ENCODE data around the gene HSPA1B. TPM values are rescaled to one million over a fixed set of nuclear protein-coding genes. Genes with fewer than 3 reads are reported as not detected.
"Not testable (repeated sequence)": the region's sequence is repeated elsewhere in the genome, so short reads cannot be mapped to it uniquely, and the experiment has no call there.

Gene HSPA1B
- total and polyA plus RNA-seq, 2 experiments from 2014 or later = 88.8 to 184 TPM

DNA sequence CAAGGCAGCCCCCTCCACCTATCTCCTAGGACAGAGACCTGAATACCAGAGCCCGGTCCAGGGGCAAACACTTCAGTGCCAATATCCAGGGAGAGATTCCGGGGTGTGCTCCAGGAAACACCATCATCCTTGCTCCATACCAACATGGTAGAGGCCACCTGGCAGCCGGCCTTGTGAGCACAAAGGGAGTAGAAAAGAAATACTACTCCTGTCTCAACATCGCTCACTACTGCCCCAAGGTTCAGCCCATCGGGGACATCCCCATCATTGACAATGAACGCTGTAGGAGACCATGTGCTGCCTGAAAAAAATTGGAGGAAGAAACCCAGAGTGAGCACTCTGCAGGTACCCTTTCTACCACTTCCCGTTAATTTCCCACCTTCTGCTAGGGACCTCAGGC lies 33.6 kb downstream of the HSPA1B start:
- Histone ChIP-seq H3K27me3 (no peaks in the 10 kb centered on the region), H3K9me3 (ENCODE audit: low read depth) (no peaks in the 10 kb centered on the region), H3K4me1 (ENCODE audit: low read depth) (peaks cover 5% of the 10 kb centered on the region), H3K36me3 (peaks cover 9% of the 10 kb centered on the region), H3K27ac (no peak overlapping the region), H3K4me3 (no peak overlapping the region)
- TF ChIP-seq, protein P1, sequence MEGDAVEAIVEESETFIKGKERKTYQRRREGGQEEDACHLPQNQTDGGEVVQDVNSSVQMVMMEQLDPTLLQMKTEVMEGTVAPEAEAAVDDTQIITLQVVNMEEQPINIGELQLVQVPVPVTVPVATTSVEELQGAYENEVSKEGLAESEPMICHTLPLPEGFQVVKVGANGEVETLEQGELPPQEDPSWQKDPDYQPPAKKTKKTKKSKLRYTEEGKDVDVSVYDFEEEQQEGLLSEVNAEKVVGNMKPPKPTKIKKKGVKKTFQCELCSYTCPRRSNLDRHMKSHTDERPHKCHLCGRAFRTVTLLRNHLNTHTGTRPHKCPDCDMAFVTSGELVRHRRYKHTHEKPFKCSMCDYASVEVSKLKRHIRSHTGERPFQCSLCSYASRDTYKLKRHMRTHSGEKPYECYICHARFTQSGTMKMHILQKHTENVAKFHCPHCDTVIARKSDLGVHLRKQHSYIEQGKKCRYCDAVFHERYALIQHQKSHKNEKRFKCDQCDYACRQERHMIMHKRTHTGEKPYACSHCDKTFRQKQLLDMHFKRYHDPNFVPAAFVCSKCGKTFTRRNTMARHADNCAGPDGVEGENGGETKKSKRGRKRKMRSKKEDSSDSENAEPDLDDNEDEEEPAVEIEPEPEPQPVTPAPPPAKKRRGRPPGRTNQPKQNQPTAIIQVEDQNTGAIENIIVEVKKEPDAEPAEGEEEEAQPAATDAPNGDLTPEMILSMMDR (IDR thresholded peaks at IDR 0.05; ENCODE audit: low read depth, low read length) = no peak
- DNase-seq (ENCODE audit: low read depth in 1 of 2, low spot score in 1 of 2) = no peak

DNA sequence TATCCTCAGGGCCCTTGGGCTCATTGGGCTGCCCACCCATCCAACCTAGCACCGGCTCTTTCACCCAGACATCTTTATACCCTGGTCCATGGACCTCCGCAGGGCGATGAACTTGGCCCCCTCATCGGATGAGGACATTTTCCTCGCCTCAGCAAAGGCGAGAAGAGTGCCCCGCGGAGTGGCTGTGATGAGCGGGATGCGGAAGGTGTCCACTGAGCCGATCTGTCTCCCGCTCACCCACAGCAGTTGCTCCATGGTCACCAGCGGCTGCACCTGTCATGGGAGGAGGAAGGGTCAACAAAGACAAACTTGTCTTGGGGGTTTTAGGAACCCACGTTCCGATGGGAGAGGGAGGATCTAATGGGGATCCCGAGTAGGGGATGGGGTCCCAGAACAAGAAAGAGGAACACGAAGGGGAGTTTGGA lies 34.4 kb downstream of the HSPA1B start:
- Histone ChIP-seq H3K4me1 (ENCODE audit: low read depth) (peaks cover 5% of the 10 kb centered on the region), H3K9me3 (ENCODE audit: low read depth) (no peaks in the 10 kb centered on the region), H3K4me3 (peak overlapping the region; percentile 80), H3K27me3 (no peaks in the 10 kb centered on the region), H3K27ac (no peak overlapping the region), H3K36me3 (peaks cover 9% of the 10 kb centered on the region)
- TF ChIP-seq, protein P1 (IDR thresholded peaks at IDR 0.05; ENCODE audit: low read depth, low read length) = no peak
- DNase-seq (ENCODE audit: low read depth in 1 of 2, low spot score in 1 of 2) = no peak

DNA sequence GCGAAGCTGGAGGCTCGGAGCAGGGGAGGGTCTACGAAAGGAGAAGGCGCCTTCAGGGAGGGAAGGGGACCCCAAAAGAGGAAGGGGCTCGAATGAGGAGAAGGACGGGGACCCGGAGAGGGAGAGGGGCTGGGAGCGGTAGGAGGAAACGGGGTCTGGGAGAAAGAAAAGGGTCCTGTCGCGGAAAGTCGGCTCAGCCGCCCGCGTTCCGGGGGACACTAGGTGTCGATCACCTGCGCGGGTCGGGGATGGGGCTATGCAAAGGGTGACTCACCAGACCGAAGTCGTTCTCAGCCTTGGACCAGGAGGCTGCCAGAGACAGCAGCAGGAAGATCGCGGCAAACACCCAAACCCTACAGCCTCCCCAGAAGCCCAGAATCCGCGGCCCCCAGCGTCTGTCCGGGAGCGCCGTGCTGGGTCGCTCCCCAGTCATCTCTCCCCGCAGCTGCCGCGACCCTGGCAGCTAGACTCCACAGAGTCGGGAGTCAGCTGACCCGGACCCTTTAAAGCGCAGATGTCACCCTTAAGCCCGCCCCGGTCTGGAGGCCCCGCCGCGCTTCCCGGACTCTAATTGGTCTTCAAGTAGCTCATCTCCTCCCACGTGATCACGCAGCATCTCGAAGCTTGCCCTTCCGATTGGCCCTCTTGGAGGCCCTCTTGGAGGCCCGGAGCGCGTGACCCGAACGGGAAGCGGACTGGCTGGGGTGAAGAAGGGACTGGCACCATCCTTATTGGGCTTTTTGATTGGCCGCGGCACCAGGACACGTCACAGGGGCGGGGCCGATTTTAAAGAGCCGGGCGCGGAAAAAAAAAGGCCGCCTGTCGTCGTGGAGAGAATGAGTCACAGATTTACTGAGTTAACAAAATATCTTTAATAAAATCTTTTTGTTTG lies 35.1 kb downstream of the HSPA1B start, which contains the start of gene NEU1:
Gene NEU1, minus strand, starts transcription at position 478 of the 892 bp plus-strand sequence. Its CDS starts 45 bp downstream, at position 433.
- H3K36me3 ChIP-seq = peaks cover 9% of the 10 kb centered on the region
- peaks cover 5% of the 10 kb centered on the region for H3K4me1 ChIP-seq (ENCODE audit: low read depth)
- peak within 1 kb of the TSS; percentile 80 for H3K4me3 ChIP-seq
- H3K9me3 ChIP-seq (ENCODE audit: low read depth) = no peaks in the 10 kb centered on the region
- H3K27ac ChIP-seq = peak within 1 kb of the TSS; percentile 82
- no peaks in the 10 kb centered on the region for H3K27me3 ChIP-seq
- TF ChIP-seq, protein P1 (IDR thresholded peaks at IDR 0.05; ENCODE audit: low read depth, low read length) = no peak
- DNase-seq (ENCODE audit: low read depth in 1 of 2, low spot score in 1 of 2) = peak; percentile 100

DNA sequence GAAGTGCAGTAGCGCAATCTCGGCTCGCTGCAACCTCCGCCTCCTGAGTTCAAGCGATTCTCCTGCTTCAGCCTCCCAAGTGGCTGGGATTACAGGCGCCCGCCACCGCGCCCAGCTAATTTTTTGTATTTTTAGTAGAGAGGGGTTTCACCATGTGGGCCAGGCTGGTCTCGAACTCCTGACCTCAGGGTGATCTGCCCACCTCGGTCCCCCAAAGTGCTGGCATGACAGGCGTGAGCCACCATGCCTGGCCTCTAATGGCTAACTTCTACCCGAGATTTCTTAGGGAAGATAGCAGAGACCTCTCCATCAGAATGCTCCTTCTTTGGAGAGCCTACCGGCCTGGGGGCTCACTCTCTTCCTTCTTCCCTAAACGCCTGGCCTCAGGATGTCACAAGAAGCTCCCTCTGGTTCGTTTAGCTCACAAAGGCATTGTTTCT lies 36.6 kb downstream of the HSPA1B start:
- DNase-seq (ENCODE audit: low read depth in 1 of 2, low spot score in 1 of 2) = not testable (repeated sequence)

DNA sequence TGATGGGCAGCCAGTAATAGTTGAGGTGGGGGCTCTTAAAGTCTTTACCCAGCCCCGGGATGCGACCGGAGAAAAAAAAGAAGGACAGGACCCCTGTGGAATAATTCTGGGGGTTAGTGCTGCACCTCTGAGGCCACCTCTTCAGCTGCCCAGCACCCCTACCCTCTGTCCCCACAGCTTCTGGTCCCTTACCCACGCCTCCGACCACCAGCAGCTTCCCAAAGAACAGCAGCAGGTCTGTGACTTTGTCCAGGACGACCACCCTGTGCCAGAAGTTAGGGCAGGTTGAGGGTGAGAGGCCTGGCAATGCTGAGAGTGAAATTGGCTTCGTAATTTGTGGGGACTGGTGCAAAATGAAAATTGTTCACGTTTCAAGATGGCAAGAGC lies 37.3 kb downstream of the HSPA1B start:
- Histone ChIP-seq H3K27ac (no peak overlapping the region), H3K36me3 (no peaks in the 10 kb centered on the region), H3K4me3 (no peak overlapping the region), H3K4me1 (ENCODE audit: low read depth) (peaks cover 5% of the 10 kb centered on the region), H3K9me3 (ENCODE audit: low read depth) (no peaks in the 10 kb centered on the region), H3K27me3 (no peaks in the 10 kb centered on the region)
- DNase-seq (ENCODE audit: low read depth in 1 of 2, low spot score in 1 of 2) = no peak
- TF ChIP-seq, protein P1 (IDR thresholded peaks at IDR 0.05; ENCODE audit: low read depth, low read length) = no peak

More for the DNA sequence above, 36.6 kb downstream of the HSPA1B start:
- Histone ChIP-seq H3K27ac (peak overlapping the region; percentile 82), H3K4me3 (peak overlapping the region; percentile 56)
- H3K4me1 ChIP-seq (ENCODE audit: low read depth); H3K9me3 ChIP-seq (ENCODE audit: low read depth); H3K36me3 ChIP-seq; H3K27me3 ChIP-seq: not testable (repeated sequence)

All from cardiac muscle cell (in vitro differentiated cells and primary cell).